HEK293T (cell line): Measurements from ENCODE around the gene ELF5.

ENCODE experiments used
- CTCF ChIA-PET: fragments of 350-600 bp; formaldehyde crosslinking; extraction: SDS; loops from one replicate; lab custom pipeline; 2021; ENCODE audit warnings: antibody characterized with exemption, inconsistent platforms; lab: Yijun Ruan, JAX
- POLR2A ChIA-PET: fragments of 350-600 bp; formaldehyde crosslinking; extraction: SDS; loops from one replicate; lab custom pipeline; 2020; ENCODE audit warnings: antibody characterized with exemption, inconsistent platforms; lab: Yijun Ruan, JAX
- DNase-seq: peaks from one replicate; pipeline ENCODE4 v3.0.0; 2012; ENCODE audit warnings: mixed read lengths; ENCODE audit errors: extremely low spot score
- ARNT ChIP-seq: fragments of 450-650 bp; IDR thresholded peaks from 2 replicates; pipeline ENCODE4 v1.6.1; 2017; ENCODE audit warnings: mild to moderate bottlenecking
- BHLHE40 ChIP-seq: fragments of 450-650 bp; IDR thresholded peaks from 2 replicates; pipeline ENCODE4 v1.6.1; 2016; ENCODE audit warnings: mild to moderate bottlenecking, moderate library complexity, borderline replicate concordance
- CTBP1 ChIP-seq: fragments of 450-650 bp; IDR thresholded peaks from 2 replicates; pipeline ENCODE4 v1.6.1; 2016; ENCODE audit warnings: borderline replicate concordance
- ELF4 ChIP-seq: fragments of 450-650 bp; IDR thresholded peaks from 2 replicates; pipeline ENCODE4 v1.6.1; 2017; ENCODE audit warnings: antibody characterized with exemption
- FOXA1 ChIP-seq: fragments of 450-650 bp; IDR thresholded peaks from 2 replicates; pipeline ENCODE4 v1.6.1; 2016; ENCODE audit warnings: mild to moderate bottlenecking
- FOXK2 ChIP-seq: fragments of 450-650 bp; IDR thresholded peaks from 2 replicates; pipeline ENCODE4 v1.6.1; 2016; ENCODE audit warnings: mild to moderate bottlenecking
- FOXM1 ChIP-seq: fragments of 450-650 bp; IDR thresholded peaks from 2 replicates; pipeline ENCODE4 v1.6.1; 2017; ENCODE audit warnings: mild to moderate bottlenecking, borderline replicate concordance
- HDGF ChIP-seq: fragments of 450-650 bp; IDR thresholded peaks from 2 replicates; pipeline ENCODE4 v1.6.1; 2017; ENCODE audit warnings: antibody characterized with exemption, borderline replicate concordance
- L3MBTL2 ChIP-seq: fragments of 450-650 bp; conservative IDR thresholded peaks from 2 replicates; pipeline ENCODE4 v1.6.1; 2016; ENCODE audit warnings: mild to moderate bottlenecking
- LEF1 ChIP-seq: fragments of 450-650 bp; IDR thresholded peaks from 2 replicates; pipeline ENCODE4 v1.6.1; 2017; ENCODE audit warnings: mild to moderate bottlenecking, borderline replicate concordance
- NFRKB ChIP-seq: fragments of 450-650 bp; IDR thresholded peaks from 2 replicates; pipeline ENCODE4 v1.6.1; 2016; ENCODE audit warnings: mild to moderate bottlenecking, moderate library complexity
- PKNOX1 ChIP-seq: fragments of 450-650 bp; IDR thresholded peaks from 2 replicates; pipeline ENCODE4 v1.6.1; 2016
- SP1 ChIP-seq: fragments of 450-650 bp; IDR thresholded peaks from 2 replicates; pipeline ENCODE4 v1.6.1; 2017
- SUZ12 ChIP-seq: fragments of 450-650 bp; IDR thresholded peaks from 2 replicates; pipeline ENCODE4 v1.6.1; 2016; ENCODE audit warnings: mild to moderate bottlenecking
- TARDBP ChIP-seq: fragments of 450-650 bp; IDR thresholded peaks from 2 replicates; pipeline ENCODE4 v1.6.1; 2016
- ZNF384 ChIP-seq: fragments of 450-650 bp; IDR thresholded peaks from 2 replicates; pipeline ENCODE4 v1.6.1; 2016

The ELF5 gene

DNA sequence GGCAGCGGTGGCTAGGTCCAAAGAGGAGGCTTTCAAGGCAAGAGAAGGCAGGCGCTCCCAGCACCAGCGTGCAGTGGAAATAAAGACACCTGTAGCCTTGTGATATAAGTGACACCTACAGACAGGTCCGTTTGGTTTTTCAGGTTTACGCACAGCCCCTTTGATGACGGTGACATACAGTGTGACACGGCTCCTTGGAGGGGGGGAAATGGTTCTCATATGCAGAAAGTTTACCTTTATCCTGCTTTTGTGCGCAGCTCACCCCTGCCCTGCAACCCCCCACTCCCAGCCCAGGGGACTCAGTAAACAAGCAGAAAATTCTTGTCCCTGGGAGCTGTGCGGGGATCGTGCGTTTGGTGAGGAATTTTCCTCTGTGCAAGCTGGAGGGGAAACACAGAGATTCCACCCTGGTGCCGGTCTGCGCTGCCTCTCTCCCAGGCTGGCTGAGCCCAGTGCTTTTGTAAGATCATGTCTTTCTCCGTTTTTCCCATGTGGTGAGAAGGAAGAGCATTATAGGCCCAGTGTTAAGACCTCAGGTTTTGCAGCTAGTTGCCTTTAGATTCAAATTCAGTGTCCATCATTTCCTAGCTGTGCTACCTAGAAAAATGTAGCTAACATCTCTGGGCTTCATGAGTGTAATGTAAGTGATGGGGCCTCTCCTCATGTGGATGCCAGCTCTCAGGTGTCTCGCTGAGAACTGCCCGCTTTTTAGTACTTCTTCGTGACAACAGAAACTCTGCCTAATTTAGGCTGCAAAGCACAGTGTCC, at the start of gene ELF5:
Gene ELF5 (minus strand): TSS at position 113 of the 768 bp plus-strand sequence. CDS start 8,045 bp downstream, outside the sequence.
- ChIA-PET CTCF (interaction anchor here (0.6 to 1.6 kb wide), 7 partner anchors 11 to 880 kb away, joined by 3 to 9 read pairs (median 4); no protein-coding TSS in a partner anchor), POLR2A (no interaction called here)
- no peak for DNase-seq
- no peak for TF ChIP-seq LEF1

- no peak for TF ChIP-seq ZNF384
- TF ChIP-seq BHLHE40 = no peak
- TF ChIP-seq SUZ12 = no peak
- no peak for TF ChIP-seq SP1
- CTCF ChIA-PET = no interaction called here
- no peak for DNase-seq
- POLR2A ChIA-PET = no interaction called here
Observed at GRCh38 chr11:34562976-34563375, 49.4 kb upstream of the ELF5 start.

- no peak for DNase-seq
- TF ChIP-seq ZNF384 = no peak
- TF ChIP-seq FOXK2 = no peak
- TF ChIP-seq CTBP1 = no peak
- no peak for TF ChIP-seq SUZ12
- TF ChIP-seq BHLHE40 = no peak
- TF ChIP-seq FOXM1 = no peak
- TF ChIP-seq FOXA1 = no peak
- TF ChIP-seq ARNT = no peak
- no peak for TF ChIP-seq L3MBTL2
- POLR2A ChIA-PET = no interaction called here
- CTCF ChIA-PET = no interaction called here
Observed at GRCh38 chr11:34560511-34560910, 46.9 kb upstream of the ELF5 start.

- TF ChIP-seq SUZ12 (no peak), FOXA1 (no peak), TARDBP (no peak), L3MBTL2 (no peak), FOXK2 (no peak), FOXM1 (no peak), BHLHE40 (no peak), CTBP1 (no peak), SP1 (no peak), ARNT (no peak), ZNF384 (no peak), HDGF (no peak), ELF4 (no peak), PKNOX1 (no peak), NFRKB (no peak)
- DNase-seq = no peak
- ChIA-PET POLR2A (no interaction called here), CTCF (no interaction called here)
Observed at GRCh38 chr11:34558673-34559072, 45.1 kb upstream of the ELF5 start.

DNA sequence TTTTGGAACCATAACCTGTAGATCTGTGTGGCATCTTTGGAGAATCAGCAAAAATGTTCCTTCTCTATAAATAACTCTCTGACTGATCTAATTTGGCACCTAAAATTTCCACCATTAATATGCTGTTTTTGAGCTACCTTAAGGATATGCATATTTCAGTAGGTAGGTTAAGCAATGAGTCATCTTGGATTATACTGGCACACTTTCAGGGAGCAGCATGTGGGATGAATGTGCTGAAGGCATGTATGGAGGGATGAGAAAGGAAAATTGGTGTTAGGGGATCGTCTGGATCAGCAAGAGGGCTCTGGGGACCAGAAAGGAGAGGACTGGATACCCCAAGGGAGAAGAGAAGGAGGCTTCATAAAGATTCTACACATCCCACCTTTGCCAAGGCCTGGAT, 44.6 kb upstream of the ELF5 start:
- ChIA-PET CTCF (no interaction called here), POLR2A (no interaction called here)
- DNase-seq = no peak
- TF ChIP-seq PKNOX1 = no peak
- TF ChIP-seq FOXM1 = no peak

- DNase-seq = no peak
- ChIA-PET CTCF (interaction anchor here (1.0 kb wide), 1 partner anchor 39 kb away, joined by 3 read pairs; the partner anchor contains the start of gene ELF5), POLR2A (no interaction called here)
- TF ChIP-seq LEF1 = no peak
- TF ChIP-seq BHLHE40 = no peak
- TF ChIP-seq TARDBP = no peak
- TF ChIP-seq PKNOX1 = no peak
- TF ChIP-seq ARNT = no peak
Observed at GRCh38 chr11:34552270-34552669, 38.7 kb upstream of the ELF5 start.

DNA sequence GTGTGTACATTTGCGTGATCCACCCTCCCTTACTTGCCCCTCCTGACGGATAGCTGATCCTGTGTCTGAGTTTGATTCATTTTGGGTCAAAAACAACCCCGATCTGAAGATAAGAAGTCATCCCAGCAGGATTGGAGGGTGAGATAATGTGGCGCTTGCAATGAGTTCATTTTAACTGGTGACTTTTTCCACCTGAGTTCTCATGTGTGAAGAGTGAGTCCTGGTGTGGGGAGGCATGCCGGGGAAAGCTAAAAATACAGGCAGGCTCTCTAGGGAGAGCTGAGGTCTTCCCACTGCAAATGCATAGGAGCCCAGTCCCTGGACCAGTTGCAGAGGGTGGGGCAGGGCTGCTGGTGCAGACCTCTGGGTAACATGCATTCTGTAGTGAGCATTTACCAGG, 35.7 kb upstream of the ELF5 start:
- TF ChIP-seq L3MBTL2 = no peak
- POLR2A ChIA-PET = no interaction called here
- CTCF ChIA-PET = no interaction called here
- no peak for DNase-seq
